SK-N-SH treated with all-trans-retinoic acid at 6 μM for 48 hours (cell line): ENCODE data around the gene ELL3.

Source experiments
- ATAC-seq: fragments of 200-7000 bp; cut with Tn5 transposase; 3 replicates; pipeline ENCODE4 v1.9.1; 2020; ENCODE audit warnings: mild to moderate bottlenecking, moderate library complexity
- ARNTL ChIP-seq: fragments of 450-650 bp; formaldehyde crosslinking; IDR thresholded peaks from 2 replicates; pipeline ENCODE4 v1.5.0; 2020; ENCODE audit warnings: low read depth, mild to moderate bottlenecking, moderate library complexity, borderline replicate concordance
- BACH2 ChIP-seq: fragments of 250-450 bp; sonication (Bioruptor Pico); IDR thresholded peaks from 2 replicates; pipeline ENCODE4 v1.9.0; 2021; ENCODE audit warnings: mild to moderate bottlenecking, borderline replicate concordance
- CSDC2 ChIP-seq: fragments of 250-450 bp; sonication (Bioruptor Pico); IDR thresholded peaks from 2 replicates; pipeline ENCODE4 v1.5.0; 2020; ENCODE audit warnings: mild to moderate bottlenecking, moderate library complexity
- ESRRG ChIP-seq: fragments of 250-450 bp; sonication (Bioruptor Pico); IDR thresholded peaks from 2 replicates; pipeline ENCODE4 v1.6.1; 2021; ENCODE audit warnings: mild to moderate bottlenecking
- GLIS3 ChIP-seq: fragments of 250-450 bp; sonication (Bioruptor Pico); IDR thresholded peaks from 2 replicates; pipeline ENCODE4 v1.5.0; 2020; ENCODE audit warnings: mild to moderate bottlenecking, moderate library complexity
- ISL1 ChIP-seq: fragments of 250-450 bp; sonication (Bioruptor Pico); IDR thresholded peaks from 2 replicates; pipeline ENCODE4 v2.1.2; 2022; ENCODE audit warnings: mild to moderate bottlenecking, moderate library complexity
- OSR1 ChIP-seq: fragments of 250-450 bp; sonication (Bioruptor Pico); IDR thresholded peaks from 2 replicates; pipeline ENCODE4 v1.8.0; 2022; ENCODE audit warnings: moderate library complexity, mild to moderate bottlenecking, inconsistent platforms
- PPARA ChIP-seq: fragments of 250-450 bp; sonication (Bioruptor Pico); IDR thresholded peaks from 2 replicates; pipeline ENCODE4 v1.5.0; 2020; ENCODE audit warnings: mild to moderate bottlenecking, borderline replicate concordance
- RARB ChIP-seq: fragments of 250-450 bp; sonication (Bioruptor Pico); IDR thresholded peaks from 2 replicates; pipeline ENCODE4 v1.8.0; 2021; ENCODE audit warnings: mild to moderate bottlenecking, moderate library complexity
- SNAI2 ChIP-seq: fragments of 250-450 bp; sonication (Bioruptor Pico); IDR thresholded peaks from 2 replicates; pipeline ENCODE4 v1.5.0; 2020; ENCODE audit warnings: mild to moderate bottlenecking, moderate library complexity
- TCF4 ChIP-seq: fragments of 250-450 bp; sonication (Bioruptor Pico); IDR thresholded peaks from 2 replicates; pipeline ENCODE4 v1.8.0; 2021; ENCODE audit warnings: mild to moderate bottlenecking, moderate library complexity, borderline replicate concordance
- TOX ChIP-seq: fragments of 250-450 bp; sonication (Bioruptor Pico); IDR thresholded peaks from 2 replicates; pipeline ENCODE4 v1.8.0; 2021; ENCODE audit warnings: mild to moderate bottlenecking, moderate library complexity, borderline replicate concordance
- TSHZ2 ChIP-seq: fragments of 250-450 bp; sonication (Bioruptor Pico); IDR thresholded peaks from 2 replicates; pipeline ENCODE4 v1.5.0; 2020; ENCODE audit warnings: mild to moderate bottlenecking, moderate library complexity
- ZC3H10 ChIP-seq: fragments of 250-450 bp; sonication (Bioruptor Pico); IDR thresholded peaks from 2 replicates; pipeline ENCODE4 v1.5.1; 2021; ENCODE audit warnings: mild to moderate bottlenecking, moderate library complexity
- ZFP3 ChIP-seq: fragments of 250-450 bp; sonication (Bioruptor Pico); IDR thresholded peaks from 2 replicates; pipeline ENCODE4 v1.5.0; 2020; ENCODE audit warnings: mild to moderate bottlenecking, moderate library complexity
- ZFP30 ChIP-seq: fragments of 450-650 bp; formaldehyde crosslinking; IDR thresholded peaks from 2 replicates; pipeline ENCODE4 v1.5.0; 2022; ENCODE audit warnings: mild to moderate bottlenecking, moderate library complexity
- ZNF565 ChIP-seq: fragments of 450-650 bp; formaldehyde crosslinking; conservative IDR thresholded peaks from 2 replicates; pipeline ENCODE4 v1.5.0; 2020; ENCODE audit warnings: low read depth, mild to moderate bottlenecking, moderate library complexity
- ZNF70 ChIP-seq: fragments of 450-650 bp; formaldehyde crosslinking; IDR thresholded peaks from 2 replicates; pipeline ENCODE4 v1.5.0; 2020; ENCODE audit warnings: mild to moderate bottlenecking, moderate library complexity
- ZNF8 ChIP-seq: fragments of 450-650 bp; formaldehyde crosslinking; IDR thresholded peaks from 2 replicates; pipeline ENCODE4 v1.5.0; 2020; ENCODE audit warnings: mild to moderate bottlenecking, moderate library complexity
- TF ChIP-seq, protein P1 (sequence below): fragments of 250-450 bp; sonication (Bioruptor Pico); IDR thresholded peaks from 2 replicates; pipeline ENCODE4 v1.8.0; 2020; ENCODE audit warnings: mild to moderate bottlenecking, moderate library complexity, borderline replicate concordance
- TF ChIP-seq, protein P2 (sequence below): fragments of 250-450 bp; sonication (Bioruptor Pico); IDR thresholded peaks from 2 replicates; pipeline ENCODE4 v1.5.1; 2021; ENCODE audit warnings: mild to moderate bottlenecking, moderate library complexity
- TF ChIP-seq, protein P3 (sequence below): fragments of 250-450 bp; sonication (Bioruptor Pico); IDR thresholded peaks from 2 replicates; pipeline ENCODE4 v1.8.0; 2021; ENCODE audit warnings: low read depth, mild to moderate bottlenecking, moderate library complexity, borderline replicate concordance
- TF ChIP-seq, protein P4 (sequence below): fragments of 250-450 bp; sonication (Bioruptor Pico); IDR thresholded peaks from 2 replicates; pipeline ENCODE4 v1.5.1; 2020; ENCODE audit warnings: low read depth, mild to moderate bottlenecking, moderate library complexity

Gene ELL3

GRCh38 chr15:43763819-43764446, 12.8 kb downstream of the ELL3 start:
- ATAC-seq = peak; percentile 70
- no peak for TF ChIP-seq ZC3H10 (CRISPR knock-in tag)
- peak; percentile 52; the same call in 1 of the 2 replicates for TF ChIP-seq ZNF8 (CRISPR knock-in tag)
- TF ChIP-seq, protein P1, sequence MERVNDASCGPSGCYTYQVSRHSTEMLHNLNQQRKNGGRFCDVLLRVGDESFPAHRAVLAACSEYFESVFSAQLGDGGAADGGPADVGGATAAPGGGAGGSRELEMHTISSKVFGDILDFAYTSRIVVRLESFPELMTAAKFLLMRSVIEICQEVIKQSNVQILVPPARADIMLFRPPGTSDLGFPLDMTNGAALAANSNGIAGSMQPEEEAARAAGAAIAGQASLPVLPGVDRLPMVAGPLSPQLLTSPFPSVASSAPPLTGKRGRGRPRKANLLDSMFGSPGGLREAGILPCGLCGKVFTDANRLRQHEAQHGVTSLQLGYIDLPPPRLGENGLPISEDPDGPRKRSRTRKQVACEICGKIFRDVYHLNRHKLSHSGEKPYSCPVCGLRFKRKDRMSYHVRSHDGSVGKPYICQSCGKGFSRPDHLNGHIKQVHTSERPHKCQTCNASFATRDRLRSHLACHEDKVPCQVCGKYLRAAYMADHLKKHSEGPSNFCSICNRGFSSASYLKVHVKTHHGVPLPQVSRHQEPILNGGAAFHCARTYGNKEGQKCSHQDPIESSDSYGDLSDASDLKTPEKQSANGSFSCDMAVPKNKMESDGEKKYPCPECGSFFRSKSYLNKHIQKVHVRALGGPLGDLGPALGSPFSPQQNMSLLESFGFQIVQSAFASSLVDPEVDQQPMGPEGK (CRISPR knock-in tag) = no peak
- peak; percentile 98 for TF ChIP-seq SNAI2 (CRISPR knock-in tag)
- TF ChIP-seq ZFP3 = 0 out of 2 replicates have a peak, but pooled peaks have one; percentile 17
- TF ChIP-seq TCF4 (CRISPR knock-in tag) = peak; percentile 68; the same call in 1 of the 2 replicates
- TF ChIP-seq RARB (CRISPR knock-in tag) = no peak
- TF ChIP-seq BACH2 (CRISPR knock-in tag) = peak; percentile 83; the same call in 1 of the 2 replicates
- TF ChIP-seq, protein P2, sequence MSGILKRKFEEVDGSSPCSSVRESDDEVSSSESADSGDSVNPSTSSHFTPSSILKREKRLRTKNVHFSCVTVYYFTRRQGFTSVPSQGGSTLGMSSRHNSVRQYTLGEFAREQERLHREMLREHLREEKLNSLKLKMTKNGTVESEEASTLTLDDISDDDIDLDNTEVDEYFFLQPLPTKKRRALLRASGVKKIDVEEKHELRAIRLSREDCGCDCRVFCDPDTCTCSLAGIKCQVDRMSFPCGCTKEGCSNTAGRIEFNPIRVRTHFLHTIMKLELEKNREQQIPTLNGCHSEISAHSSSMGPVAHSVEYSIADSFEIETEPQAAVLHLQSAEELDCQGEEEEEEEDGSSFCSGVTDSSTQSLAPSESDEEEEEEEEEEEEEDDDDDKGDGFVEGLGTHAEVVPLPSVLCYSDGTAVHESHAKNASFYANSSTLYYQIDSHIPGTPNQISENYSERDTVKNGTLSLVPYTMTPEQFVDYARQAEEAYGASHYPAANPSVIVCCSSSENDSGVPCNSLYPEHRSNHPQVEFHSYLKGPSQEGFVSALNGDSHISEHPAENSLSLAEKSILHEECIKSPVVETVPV (CRISPR knock-in tag) = no peak
- TF ChIP-seq TOX (CRISPR knock-in tag) = no peak
- no peak for TF ChIP-seq CSDC2 (CRISPR knock-in tag)
- peak; percentile 91 for TF ChIP-seq PPARA
- TF ChIP-seq ZNF70 (CRISPR knock-in tag) = peak; percentile 50
- peak; percentile 98 for TF ChIP-seq TSHZ2 (CRISPR knock-in tag)
- peak; percentile 72 for TF ChIP-seq GLIS3 (CRISPR knock-in tag)
- TF ChIP-seq ZFP30 (CRISPR knock-in tag) = peak; percentile 58
- peak; percentile 92; the same call in 1 of the 2 replicates for TF ChIP-seq ESRRG (CRISPR knock-in tag)
- peak; percentile 99 for TF ChIP-seq ISL1 (CRISPR knock-in tag)
- TF ChIP-seq OSR1 (CRISPR knock-in tag) = no peak
- TF ChIP-seq, protein P3, sequence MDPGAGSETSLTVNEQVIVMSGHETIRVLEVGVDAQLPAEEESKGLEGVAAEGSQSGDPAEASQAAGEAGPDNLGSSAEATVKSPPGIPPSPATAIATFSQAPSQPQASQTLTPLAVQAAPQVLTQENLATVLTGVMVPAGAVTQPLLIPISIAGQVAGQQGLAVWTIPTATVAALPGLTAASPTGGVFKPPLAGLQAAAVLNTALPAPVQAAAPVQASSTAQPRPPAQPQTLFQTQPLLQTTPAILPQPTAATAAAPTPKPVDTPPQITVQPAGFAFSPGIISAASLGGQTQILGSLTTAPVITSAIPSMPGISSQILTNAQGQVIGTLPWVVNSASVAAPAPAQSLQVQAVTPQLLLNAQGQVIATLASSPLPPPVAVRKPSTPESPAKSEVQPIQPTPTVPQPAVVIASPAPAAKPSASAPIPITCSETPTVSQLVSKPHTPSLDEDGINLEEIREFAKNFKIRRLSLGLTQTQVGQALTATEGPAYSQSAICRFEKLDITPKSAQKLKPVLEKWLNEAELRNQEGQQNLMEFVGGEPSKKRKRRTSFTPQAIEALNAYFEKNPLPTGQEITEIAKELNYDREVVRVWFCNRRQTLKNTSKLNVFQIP (CRISPR knock-in tag) = no peak; the same call in 1 of the 2 replicates
- peak; percentile 93 for TF ChIP-seq ZNF565
- TF ChIP-seq, protein P4, sequence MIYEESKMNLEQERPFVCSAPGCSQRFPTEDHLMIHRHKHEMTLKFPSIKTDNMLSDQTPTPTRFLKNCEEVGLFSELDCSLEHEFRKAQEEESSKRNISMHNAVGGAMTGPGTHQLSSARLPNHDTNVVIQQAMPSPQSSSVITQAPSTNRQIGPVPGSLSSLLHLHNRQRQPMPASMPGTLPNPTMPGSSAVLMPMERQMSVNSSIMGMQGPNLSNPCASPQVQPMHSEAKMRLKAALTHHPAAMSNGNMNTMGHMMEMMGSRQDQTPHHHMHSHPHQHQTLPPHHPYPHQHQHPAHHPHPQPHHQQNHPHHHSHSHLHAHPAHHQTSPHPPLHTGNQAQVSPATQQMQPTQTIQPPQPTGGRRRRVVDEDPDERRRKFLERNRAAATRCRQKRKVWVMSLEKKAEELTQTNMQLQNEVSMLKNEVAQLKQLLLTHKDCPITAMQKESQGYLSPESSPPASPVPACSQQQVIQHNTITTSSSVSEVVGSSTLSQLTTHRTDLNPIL (CRISPR knock-in tag) = peak; percentile 65; the same call in 1 of the 2 replicates
- TF ChIP-seq ARNTL = peak; percentile 74
- TF ChIP-seq, all 23 proteins: peak for 15

DNA sequence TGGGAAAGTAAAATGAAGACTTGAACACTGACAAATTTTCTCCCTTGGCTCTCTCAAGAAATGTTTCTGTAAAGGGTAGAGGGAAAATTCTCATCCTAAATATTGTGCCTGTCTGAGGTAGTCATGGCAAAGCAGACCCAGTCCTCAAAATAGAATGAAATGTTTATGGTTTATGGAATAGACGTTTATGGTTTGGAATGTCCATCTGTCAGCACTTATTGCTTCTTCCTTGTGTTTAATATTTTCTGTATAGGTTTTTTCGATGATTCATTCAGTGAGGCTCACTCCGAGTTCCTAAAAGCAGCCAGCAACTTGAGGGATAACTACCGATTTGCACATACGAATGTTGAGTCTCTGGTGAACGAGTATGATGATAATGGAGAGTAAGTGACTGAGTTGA, 13.9 kb downstream of the ELL3 start:
- no peak for TF ChIP-seq ZNF8 (CRISPR knock-in tag)
- TF ChIP-seq ZC3H10 (CRISPR knock-in tag) = no peak
- no peak for TF ChIP-seq TSHZ2 (CRISPR knock-in tag)
- TF ChIP-seq ISL1 (CRISPR knock-in tag) = peak; percentile 53; the same call in 1 of the 2 replicates
- TF ChIP-seq RARB (CRISPR knock-in tag) = no peak
- ATAC-seq = peak; percentile 79
